ENCODE measurements around the gene SLC26A1. TPM values are rescaled to one million over a fixed set of nuclear protein-coding genes. Genes with fewer than 3 reads are reported as not detected.

The SLC26A1 gene
- total RNA-seq, 2 donors from 2014 or later: 0.37 TPM; not detected in 1

- H3K4me1 Mint-ChIP-seq: no peaks in the 10 kb centered on the region
- H3K36me3 Mint-ChIP-seq (ENCODE audit: low read depth): no peaks in the 10 kb centered on the region
- no peaks in the 10 kb centered on the region for H3K9me3 Mint-ChIP-seq
- H3K4me3 Mint-ChIP-seq: no peak overlapping the region
- no peak for ATAC-seq (replicated peaks)
- no peaks in the 10 kb centered on the region for H3K27me3 Mint-ChIP-seq
- no peak overlapping the region for H3K27ac Mint-ChIP-seq
Observed at GRCh38 chr4:1032861-1033260, 39.7 kb upstream of the SLC26A1 start.

- Mint-ChIP-seq H3K4me3 (no peak overlapping the region), H3K9me3 (no peaks in the 10 kb centered on the region), H3K27me3 (no peaks in the 10 kb centered on the region), H3K36me3 (ENCODE audit: low read depth) (no peaks in the 10 kb centered on the region), H3K27ac (no peak overlapping the region), H3K4me1 (no peaks in the 10 kb centered on the region)
- no peak for ATAC-seq (replicated peaks)
Observed at GRCh38 chr4:1031956-1032795, 39.0 kb upstream of the SLC26A1 start.

GRCh38 chr4:1031346-1031745 lies 38.1 kb upstream of the SLC26A1 start:
- Mint-ChIP-seq H3K36me3 (ENCODE audit: low read depth) (no peaks in the 10 kb centered on the region), H3K9me3 (no peaks in the 10 kb centered on the region), H3K27me3 (no peaks in the 10 kb centered on the region), H3K4me1 (no peaks in the 10 kb centered on the region), H3K4me3 (no peak overlapping the region), H3K27ac (no peak overlapping the region)
- ATAC-seq (replicated peaks): no peak

- Mint-ChIP-seq H3K4me3 (no peak overlapping the region), H3K9me3 (no peaks in the 10 kb centered on the region), H3K27ac (no peak overlapping the region), H3K27me3 (no peaks in the 10 kb centered on the region), H3K4me1 (no peaks in the 10 kb centered on the region), H3K36me3 (ENCODE audit: low read depth) (no peaks in the 10 kb centered on the region)
- no peak for ATAC-seq (replicated peaks)
Observed at GRCh38 chr4:1030559-1030958, 37.4 kb upstream of the SLC26A1 start.

GRCh38 chr4:1030031-1030430 lies 36.8 kb upstream of the SLC26A1 start:
- Mint-ChIP-seq H3K4me3 (no peak overlapping the region), H3K27ac (no peak overlapping the region), H3K27me3 (no peaks in the 10 kb centered on the region), H3K9me3 (no peaks in the 10 kb centered on the region), H3K36me3 (ENCODE audit: low read depth) (peaks cover 4% of the 10 kb centered on the region), H3K4me1 (no peaks in the 10 kb centered on the region)
- no peak for ATAC-seq (replicated peaks)

- no peaks in the 10 kb centered on the region for H3K9me3 Mint-ChIP-seq
- no peak for ATAC-seq (replicated peaks)
- no peaks in the 10 kb centered on the region for H3K27me3 Mint-ChIP-seq
- peaks cover 6% of the 10 kb centered on the region for H3K36me3 Mint-ChIP-seq (ENCODE audit: low read depth)
- H3K4me1 Mint-ChIP-seq: no peaks in the 10 kb centered on the region
- H3K4me3 Mint-ChIP-seq: no peak overlapping the region
- H3K27ac Mint-ChIP-seq: no peak overlapping the region
Observed at GRCh38 chr4:1029529-1029928, 36.3 kb upstream of the SLC26A1 start.

GRCh38 chr4:1028574-1029220 lies 35.5 kb upstream of the SLC26A1 start:
- no peaks in the 10 kb centered on the region for H3K27me3 Mint-ChIP-seq
- ATAC-seq (replicated peaks): no peak
- H3K9me3 Mint-ChIP-seq: no peaks in the 10 kb centered on the region
- no peak overlapping the region for H3K27ac Mint-ChIP-seq
- H3K4me3 Mint-ChIP-seq: no peak overlapping the region
- no peaks in the 10 kb centered on the region for H3K4me1 Mint-ChIP-seq
- peaks cover 6% of the 10 kb centered on the region for H3K36me3 Mint-ChIP-seq (ENCODE audit: low read depth)

- no peaks in the 10 kb centered on the region for H3K27me3 Mint-ChIP-seq
- H3K9me3 Mint-ChIP-seq: no peaks in the 10 kb centered on the region
Observed at GRCh38 chr4:1027915-1028238, 34.7 kb upstream of the SLC26A1 start.

GRCh38 chr4:1027219-1027914 lies 34.2 kb upstream of the SLC26A1 start:
- H3K4me1 Mint-ChIP-seq: no peaks in the 10 kb centered on the region
- ATAC-seq (replicated peaks): no peak
- H3K36me3 Mint-ChIP-seq (ENCODE audit: low read depth): peaks cover 6% of the 10 kb centered on the region
- H3K9me3 Mint-ChIP-seq: no peaks in the 10 kb centered on the region
- H3K27ac Mint-ChIP-seq: no peak overlapping the region
- H3K27me3 Mint-ChIP-seq: no peaks in the 10 kb centered on the region
- H3K4me3 Mint-ChIP-seq: no peak overlapping the region

More at GRCh38 chr4:1027915-1028238, 34.7 kb upstream of the SLC26A1 start:
- no peak overlapping the region for H3K4me3 Mint-ChIP-seq
- no peak for ATAC-seq (replicated peaks)
- H3K27ac Mint-ChIP-seq: no peak overlapping the region
- peaks cover 6% of the 10 kb centered on the region for H3K36me3 Mint-ChIP-seq (ENCODE audit: low read depth)
- no peaks in the 10 kb centered on the region for H3K4me1 Mint-ChIP-seq

- Mint-ChIP-seq H3K27me3 (no peaks in the 10 kb centered on the region), H3K9me3 (no peaks in the 10 kb centered on the region), H3K4me1 (no peaks in the 10 kb centered on the region), H3K4me3 (peak overlapping the region; percentile 29), H3K27ac (no peak overlapping the region), H3K36me3 (ENCODE audit: low read depth) (peaks cover 6% of the 10 kb centered on the region)
- peak; percentile 97 for ATAC-seq (replicated peaks)
Observed at GRCh38 chr4:1026115-1026514, 32.9 kb upstream of the SLC26A1 start.

- Mint-ChIP-seq H3K27me3 (no peaks in the 10 kb centered on the region), H3K36me3 (ENCODE audit: low read depth) (peaks cover 6% of the 10 kb centered on the region), H3K9me3 (no peaks in the 10 kb centered on the region), H3K27ac (no peak overlapping the region), H3K4me1 (no peaks in the 10 kb centered on the region), H3K4me3 (no peak overlapping the region)
- ATAC-seq (replicated peaks): no peak
Observed at GRCh38 chr4:1024882-1025545, 31.8 kb upstream of the SLC26A1 start.

- no peak overlapping the region for H3K27ac Mint-ChIP-seq
- H3K27me3 Mint-ChIP-seq: no peaks in the 10 kb centered on the region
- no peaks in the 10 kb centered on the region for H3K4me1 Mint-ChIP-seq
- H3K4me3 Mint-ChIP-seq: no peak overlapping the region
- ATAC-seq (replicated peaks): no peak
- no peaks in the 10 kb centered on the region for H3K9me3 Mint-ChIP-seq
- peaks cover 6% of the 10 kb centered on the region for H3K36me3 Mint-ChIP-seq (ENCODE audit: low read depth)
Observed at GRCh38 chr4:1023895-1024740, 30.9 kb upstream of the SLC26A1 start.

GRCh38 chr4:1023075-1023640 lies 30.0 kb upstream of the SLC26A1 start:
- Mint-ChIP-seq H3K27me3 (no peaks in the 10 kb centered on the region), H3K27ac (no peak overlapping the region), H3K36me3 (ENCODE audit: low read depth) (peaks cover 6% of the 10 kb centered on the region)

GRCh38 chr4:1022739-1023066 lies 29.5 kb upstream of the SLC26A1 start:
- no peak for ATAC-seq (replicated peaks)
- H3K4me3 Mint-ChIP-seq: no peak overlapping the region
- H3K27me3 Mint-ChIP-seq: no peaks in the 10 kb centered on the region
- no peak overlapping the region for H3K27ac Mint-ChIP-seq
- H3K36me3 Mint-ChIP-seq (ENCODE audit: low read depth): peaks cover 6% of the 10 kb centered on the region
- no peaks in the 10 kb centered on the region for H3K4me1 Mint-ChIP-seq
- H3K9me3 Mint-ChIP-seq: no peaks in the 10 kb centered on the region

More at GRCh38 chr4:1023075-1023640, 30.0 kb upstream of the SLC26A1 start:
- no peaks in the 10 kb centered on the region for H3K4me1 Mint-ChIP-seq
- H3K9me3 Mint-ChIP-seq: no peaks in the 10 kb centered on the region
- H3K4me3 Mint-ChIP-seq: no peak overlapping the region
- no peak for ATAC-seq (replicated peaks)

All from activated T-helper 17 cell treated with anti-CD3 and anti-CD28 coated beads, Interleukin-2, amount 50 U/mL, for 72 hours (primary cell).